ENCODE results near the gene SYNE3.

SYNE3 gene

DNA sequence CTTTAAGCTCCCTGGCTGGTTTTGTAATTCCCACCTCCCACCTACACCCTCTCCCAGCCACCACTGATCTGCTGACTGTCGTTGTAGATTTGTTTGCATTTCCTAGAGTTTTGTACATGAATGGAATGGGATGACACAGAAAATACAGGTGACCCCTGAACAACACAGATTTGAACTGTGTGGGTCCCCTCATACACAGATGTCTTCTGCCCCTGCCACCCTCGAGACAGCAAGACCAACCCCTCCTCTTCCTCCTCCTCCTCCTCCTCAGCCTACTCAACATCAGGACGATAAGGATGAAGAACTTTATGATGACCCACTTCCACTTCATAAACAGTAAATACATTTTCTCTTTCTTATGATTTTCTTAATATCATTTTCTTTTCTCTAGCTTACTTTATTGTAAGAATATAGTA lies 28.8 kb downstream of the SYNE3 start:
- no peak for DNase-seq

DNA sequence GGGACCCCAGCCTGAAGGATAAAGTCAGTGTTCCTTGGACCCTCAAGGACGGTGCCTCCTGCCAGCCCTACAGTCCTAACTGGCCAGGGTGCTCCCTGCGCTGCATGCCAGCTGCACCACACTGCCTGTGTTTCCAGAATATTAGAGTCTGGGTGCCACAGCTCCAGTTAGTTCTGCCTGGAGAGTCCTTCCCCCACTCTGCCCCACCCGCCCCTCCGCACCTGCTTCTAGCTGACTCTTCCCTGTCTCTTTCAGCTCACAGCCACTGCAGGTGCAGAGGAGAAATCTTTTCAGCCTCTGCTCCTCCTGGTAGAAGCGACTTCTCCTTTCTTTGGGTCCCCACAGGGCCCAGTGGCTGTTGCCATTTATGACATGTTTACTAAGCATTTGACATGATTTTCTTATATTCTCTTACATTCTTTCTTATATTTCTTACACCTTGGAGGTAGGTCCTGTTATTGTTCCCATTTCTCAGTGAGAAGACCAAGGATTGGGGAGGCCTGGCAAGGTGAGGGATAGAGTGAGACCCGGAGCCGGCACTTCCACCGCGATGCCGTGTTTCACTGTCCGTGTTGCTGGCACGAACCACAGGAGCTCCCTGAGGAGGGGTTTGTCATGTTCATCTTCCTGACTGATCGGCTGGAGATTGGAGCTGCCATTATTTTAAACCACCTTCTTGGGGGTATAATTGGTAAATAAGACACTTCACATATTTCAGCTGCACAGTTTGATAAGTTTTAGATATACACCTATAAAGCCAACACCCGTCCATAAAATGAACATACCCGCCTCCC lies 29.4 kb downstream of the SYNE3 start:
- DNase-seq = no peak

DNA sequence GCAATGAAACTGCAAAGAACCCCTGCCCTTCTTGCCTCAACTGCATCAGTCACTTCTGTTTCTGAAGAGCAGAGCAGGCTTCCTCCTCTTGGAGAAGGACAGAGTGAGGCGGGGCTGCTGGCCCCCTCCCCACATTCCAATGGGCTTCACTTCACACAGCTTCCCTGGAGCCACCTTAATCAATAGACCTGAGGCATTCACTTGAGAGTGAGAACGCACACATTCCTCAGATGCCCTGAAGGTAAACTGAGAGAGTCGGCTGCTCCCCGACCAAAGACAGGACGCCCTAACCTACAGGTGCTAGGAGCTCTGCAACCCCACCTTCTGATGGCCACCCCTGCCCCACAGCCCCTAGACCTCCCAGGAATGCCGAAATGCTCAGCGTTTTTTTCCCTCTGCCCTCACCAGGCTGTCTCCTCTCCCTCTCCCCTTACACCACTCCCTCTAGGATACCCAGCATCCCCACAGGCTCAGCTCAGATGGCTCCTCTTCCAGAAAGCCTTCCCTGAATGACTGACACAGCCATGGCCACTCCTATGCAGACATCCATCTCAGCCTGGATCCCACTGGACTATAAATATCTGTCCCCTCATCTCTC lies 31.1 kb downstream of the SYNE3 start:
- no peak for DNase-seq

DNA sequence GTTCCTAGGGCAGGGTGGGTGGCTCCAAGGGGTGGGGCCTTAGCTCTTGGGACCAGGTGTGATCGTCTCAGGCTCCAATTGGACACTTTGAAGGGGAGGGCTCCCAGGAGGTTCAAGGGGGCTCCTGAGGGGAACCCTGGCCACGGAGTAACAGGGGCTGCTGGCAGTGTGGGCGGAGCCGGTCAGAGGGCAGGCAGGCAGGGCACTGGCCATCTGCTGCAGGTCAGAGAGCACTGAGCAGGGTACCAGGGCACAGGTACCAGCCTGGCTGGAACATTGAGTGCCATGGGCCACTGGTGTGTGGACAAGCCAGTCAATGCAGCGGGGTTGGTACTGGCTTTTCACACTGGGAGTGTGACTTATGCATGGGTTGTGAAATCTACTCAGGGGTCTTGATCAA lies 32.2 kb downstream of the SYNE3 start:
- DNase-seq = no peak

DNA sequence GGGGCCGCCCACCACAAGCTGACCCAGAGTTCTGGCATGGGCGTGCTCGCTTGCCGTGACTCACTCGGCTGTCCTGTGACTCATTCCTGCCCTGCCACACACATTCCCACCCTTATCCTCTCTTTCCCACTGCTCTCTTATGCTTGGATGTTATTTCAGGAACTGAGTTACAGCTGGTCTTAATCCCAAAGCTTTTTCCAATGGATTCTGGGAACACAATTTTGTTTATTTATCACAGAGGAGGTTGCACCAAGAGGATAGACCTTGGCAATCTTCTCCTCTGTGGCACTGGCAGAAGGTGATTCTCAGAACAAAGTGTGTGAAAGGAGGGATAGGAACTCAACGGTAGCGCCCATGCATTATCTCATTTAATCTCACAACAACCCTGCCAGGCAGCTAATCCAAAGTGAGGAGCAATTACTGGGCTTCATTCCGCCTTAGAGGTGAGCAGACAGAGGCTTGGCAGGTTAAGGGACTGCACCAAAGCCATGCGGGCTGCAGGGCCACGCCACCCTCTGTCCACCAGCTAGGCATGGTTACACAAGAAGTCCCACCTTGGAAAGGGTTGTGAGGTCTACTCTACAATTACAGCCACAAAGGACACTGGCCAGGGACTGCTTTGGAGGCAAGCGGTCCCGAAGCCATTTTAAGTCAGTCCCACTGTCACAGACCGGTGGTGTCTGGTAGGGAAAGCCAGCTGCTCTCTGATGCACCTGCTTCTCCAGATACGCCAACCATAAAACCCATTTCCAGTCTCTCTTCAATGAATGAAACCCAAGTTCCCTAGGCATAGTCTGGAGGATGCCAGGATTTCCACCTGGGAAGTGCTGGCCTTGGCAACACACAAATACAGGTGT lies 32.9 kb downstream of the SYNE3 start:
- no peak for DNase-seq

DNA sequence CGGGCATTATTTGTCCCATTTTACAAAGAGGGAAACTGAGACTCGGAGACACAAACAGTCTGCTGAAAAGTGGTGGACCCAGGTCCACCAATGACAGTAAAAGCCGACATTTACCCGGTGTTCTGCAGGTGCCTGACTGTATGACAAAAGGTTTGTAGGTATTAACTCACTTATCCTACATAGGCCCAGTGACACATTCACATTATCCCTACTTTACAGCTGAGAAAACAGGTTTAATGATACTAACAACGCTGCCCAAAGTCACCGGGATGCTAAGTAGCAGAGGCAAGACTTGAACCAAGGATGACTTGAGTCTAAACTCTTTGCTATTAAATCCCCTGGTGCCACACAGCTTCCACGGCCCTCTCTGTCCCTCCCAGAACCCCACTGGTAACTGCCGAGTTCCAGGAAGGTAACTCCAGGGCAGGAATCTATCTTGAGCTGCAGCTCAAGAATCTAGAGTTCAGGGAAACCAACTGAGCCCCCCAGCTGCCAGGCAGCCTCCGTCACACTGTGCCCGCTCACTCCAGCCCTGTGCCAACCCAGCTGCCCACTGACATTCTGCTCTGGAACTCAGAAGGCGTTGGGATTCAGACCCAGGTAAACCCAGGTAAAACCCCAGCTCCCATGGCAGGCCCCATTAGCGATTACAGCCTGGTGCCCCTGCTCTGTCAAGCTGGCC lies 33.7 kb downstream of the SYNE3 start:
- DNase-seq = no peak

DNA sequence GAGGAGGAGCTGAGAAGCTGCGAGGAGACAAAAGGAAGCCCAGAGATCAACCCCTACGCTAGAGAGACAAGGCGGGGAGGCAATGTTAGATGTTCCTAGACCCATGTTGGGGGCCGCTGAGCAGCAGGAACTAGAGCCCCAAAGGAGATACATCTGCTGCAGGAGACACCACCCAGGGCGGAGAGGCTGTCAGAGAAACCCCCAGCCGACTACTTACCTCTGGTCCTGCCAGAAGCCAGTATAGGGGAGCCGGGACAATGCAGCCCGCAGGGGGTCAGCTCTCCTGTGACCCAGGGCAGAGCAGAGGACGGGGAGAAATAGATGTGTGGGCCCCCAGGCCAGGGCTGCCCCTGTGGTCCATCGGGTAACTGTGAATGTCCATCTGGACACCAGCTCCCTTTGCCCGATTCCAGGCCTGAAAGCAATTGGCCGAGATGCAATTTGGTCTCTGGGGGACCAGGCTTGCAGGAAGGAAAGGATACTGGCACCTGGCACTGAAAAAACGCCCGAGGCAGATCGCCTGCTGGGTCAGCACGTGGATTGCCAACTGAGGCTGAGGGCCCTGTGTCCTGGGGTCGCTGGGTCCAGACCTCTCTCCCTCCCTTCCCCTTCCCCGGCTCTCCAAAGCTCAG lies 34.9 kb downstream of the SYNE3 start:
- DNase-seq = no peak

DNA sequence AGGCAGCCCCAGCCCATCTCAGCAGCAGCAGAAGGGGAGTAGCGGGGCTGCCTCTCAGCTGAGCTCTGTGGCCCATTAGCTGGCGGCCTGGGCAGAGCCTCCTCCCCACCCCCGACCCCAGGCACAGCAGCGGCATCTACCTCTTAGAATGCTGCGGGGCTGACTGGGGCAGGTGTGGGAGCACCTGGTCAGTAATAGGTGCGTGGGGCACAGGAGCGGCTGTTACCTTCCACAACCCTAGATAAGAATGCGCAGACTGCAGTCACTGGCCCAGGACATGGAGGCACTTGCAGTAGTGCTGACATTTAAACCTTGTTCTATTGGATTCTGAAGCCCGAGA lies 35.6 kb downstream of the SYNE3 start:
- no peak for DNase-seq

DNA sequence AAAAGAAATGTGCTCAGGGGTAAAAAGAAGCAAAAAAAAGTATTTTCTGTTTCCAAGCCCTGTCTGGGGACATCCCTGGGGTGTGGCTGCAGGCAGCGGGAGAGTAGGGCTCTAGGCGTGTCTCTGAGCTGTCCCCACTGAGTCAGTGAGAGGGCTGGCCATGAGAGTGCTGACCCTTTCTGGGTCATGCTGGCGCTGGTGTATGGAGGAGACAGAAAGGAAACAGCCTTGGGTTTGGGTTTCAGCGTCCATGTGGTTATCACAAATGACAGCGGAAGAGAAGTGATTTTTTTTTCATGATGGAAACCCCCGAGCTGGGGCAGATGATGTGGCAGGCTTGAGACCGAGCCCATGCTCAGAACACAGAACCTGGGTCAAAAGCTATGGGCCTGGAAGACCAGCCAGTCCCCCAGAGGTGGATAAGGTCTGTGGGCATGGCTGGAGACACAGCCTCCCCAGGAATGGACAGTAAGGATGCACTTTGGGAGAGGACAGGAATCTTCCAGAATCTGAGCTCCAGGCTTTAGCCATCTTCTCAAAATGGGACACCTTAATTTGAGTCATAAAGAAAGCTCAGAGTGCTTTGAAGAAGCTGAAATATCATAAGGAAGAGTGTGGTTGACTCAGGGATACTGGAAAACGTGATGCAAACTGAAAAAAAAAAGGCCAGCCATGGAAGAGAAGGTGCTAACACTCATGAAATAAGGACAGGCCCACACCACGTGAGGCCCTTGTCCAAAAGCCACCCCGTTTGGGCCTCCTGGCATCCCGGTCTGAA lies 36.2 kb downstream of the SYNE3 start:
- no peak for DNase-seq

DNA sequence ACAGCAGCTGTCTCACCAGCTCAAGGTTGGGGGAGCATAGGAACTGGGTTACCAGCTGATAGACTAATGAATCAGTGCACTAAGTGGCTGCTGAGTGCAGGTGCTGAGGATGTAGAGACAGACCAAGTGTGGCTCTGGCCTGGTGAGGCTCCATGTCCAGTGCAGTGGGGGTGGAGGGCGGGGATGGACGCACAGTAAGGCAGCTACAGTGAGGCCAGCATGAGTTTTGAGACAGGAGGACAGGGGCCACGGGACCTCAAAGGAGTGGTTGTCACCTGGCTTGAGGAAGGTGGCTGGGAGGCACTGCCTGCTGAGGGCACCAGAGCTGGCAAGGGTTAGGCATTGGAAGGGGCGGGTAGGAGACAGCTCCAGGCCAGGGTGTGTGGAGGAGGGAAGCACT lies 37.0 kb downstream of the SYNE3 start:
- DNase-seq = no peak

DNA sequence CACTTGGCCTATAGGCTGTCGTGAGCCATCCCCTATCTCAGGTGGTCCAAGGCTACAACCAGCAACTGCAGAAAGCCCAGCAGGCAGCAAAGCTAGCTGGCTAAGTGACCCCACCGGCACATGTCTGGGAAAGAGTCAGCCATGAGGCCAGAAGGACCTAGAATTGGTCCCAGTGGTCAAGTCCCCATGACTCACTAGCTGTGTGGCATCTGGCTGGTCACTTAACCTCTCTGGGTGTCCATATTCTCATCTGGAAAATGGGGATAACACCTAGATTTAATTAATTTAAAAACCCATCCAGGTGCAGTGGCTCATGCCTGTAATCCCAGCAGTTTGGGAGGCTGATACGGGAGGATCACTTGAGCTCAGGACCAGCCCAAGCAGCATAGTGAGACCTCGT lies 37.6 kb downstream of the SYNE3 start:
- DNase-seq = no peak

DNA sequence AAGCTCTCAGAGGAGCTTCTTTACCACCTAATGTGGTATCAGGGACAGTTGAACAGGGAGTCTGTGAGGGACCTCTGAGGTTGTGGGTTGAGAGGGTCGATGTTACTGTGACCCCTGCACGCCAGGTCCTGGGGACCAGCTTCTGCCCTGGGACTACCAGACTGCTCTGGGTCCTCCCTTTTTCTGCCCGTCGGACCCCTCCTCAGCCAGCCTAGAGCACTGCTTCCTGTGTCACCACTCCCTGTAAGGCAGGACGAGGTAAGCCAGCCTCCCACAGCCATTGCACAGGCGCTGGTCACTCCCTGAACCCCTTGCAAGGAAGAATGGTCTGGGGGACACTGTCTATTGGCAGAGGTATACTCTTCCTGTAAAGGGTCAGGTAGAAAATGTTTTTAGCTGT lies 38.1 kb downstream of the SYNE3 start:
- no peak for DNase-seq

DNA sequence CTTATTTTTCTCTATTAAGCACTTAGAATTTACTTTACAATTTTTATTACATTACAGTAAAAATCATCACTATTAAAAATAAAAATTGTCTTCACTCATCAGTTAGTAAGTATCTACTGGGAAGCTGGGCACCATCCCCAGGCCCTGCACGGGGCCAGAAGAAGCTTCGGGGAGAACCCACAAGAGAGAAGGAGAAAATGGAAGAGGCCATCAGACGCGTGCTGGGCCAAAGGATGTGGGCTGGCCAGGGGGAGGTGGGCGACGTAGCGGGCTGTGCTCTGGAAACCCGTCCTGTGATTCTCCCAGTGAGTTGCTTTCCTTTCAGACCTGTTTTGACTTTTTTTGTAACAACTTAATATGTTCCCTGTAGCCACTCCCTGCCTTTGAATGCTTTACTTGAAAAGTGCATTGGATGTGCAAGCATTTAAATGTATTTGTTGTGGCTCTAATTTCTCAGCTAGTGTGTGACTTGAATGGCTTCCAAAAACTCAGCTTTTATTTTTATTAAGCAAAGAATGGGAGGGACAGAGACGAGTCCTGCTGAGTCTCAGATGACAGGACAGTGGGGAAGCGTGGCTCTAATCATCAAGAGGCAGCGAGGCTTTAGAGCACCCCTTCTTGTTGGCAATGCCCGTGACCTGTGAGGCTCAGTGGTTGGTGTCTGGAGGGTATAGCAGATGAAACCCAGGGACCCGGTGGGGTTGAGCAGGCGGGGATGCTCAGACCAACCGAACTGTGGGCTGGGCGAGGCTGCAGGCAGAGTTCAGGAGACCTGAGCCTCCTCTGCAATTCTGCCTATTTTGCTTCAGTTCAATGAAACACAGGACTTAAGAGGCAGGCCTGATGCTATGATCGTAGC lies 38.8 kb downstream of the SYNE3 start:
- no peak for DNase-seq

DNA sequence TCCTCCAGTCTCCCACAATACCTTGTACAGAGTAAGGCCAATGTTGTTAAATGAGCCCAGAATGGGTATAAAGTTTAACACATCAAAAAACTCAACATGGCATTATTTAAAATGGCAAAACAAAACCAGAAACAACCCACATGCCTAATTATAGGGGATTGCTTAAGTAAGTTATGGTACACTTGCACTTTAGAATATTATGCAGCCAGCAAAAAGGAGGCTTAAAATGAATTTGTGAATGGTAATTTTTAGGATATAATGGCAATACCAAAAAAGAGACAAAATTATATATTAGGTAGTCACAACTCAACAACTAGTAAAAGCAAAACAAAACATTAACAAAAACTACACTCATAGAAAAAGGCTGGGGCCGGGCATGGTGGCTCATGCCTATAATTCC lies 39.7 kb downstream of the SYNE3 start:
- no peak for DNase-seq

DNA sequence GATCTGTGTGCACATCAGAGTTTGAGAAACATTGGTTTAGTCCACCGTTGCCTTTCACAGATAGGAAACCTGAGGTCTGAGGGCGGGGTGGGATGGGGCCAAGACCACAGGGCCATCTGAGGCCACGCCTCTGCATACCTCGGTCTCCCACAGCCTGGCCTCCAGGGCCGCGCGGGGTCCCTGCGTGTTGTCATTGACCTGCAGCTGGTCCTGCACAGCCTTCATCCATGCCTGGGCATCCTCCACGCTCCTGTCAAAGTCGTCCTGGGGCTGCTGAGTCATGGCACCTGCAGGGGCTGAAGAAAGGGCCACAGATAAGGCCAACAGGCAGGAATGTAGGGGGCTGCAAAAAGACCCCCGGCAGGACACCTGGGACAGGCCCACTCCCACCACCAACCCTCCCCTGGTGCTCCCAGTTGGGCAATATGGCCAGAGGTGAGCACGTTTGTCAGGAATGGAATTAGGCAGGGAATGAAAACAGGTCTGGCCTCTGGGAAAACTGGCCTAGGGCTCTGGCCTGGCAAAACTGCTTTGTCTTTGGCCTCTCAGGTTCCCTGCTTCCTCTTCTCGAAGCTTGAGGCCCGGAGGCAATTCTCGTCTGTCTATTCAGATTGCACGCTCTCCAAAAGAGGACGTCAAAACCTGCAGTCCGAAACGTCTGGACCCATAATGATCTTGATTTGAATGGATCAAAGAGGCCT lies 40.8 kb downstream of the SYNE3 start:
- DNase-seq = no peak

DNA sequence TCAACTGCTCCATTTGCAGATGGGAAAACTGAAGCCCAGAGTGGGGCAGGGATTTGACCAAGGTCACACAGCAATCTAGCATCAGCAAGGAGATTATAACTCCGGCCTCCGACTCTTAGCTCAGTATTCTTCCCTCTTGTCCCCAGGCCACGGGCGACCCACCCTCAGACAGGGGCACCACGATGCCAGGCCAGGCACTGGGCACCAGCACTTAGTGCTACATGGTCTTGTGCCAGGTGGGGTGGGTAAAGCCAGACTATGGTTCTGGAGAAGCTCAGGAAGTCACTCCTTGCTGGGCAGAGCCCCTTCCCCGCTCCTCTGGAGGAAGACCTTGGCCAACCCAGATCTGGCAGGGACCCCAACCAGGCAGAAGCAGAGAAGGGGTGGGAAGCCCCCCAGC lies 41.5 kb downstream of the SYNE3 start:
- DNase-seq = no peak

DNA sequence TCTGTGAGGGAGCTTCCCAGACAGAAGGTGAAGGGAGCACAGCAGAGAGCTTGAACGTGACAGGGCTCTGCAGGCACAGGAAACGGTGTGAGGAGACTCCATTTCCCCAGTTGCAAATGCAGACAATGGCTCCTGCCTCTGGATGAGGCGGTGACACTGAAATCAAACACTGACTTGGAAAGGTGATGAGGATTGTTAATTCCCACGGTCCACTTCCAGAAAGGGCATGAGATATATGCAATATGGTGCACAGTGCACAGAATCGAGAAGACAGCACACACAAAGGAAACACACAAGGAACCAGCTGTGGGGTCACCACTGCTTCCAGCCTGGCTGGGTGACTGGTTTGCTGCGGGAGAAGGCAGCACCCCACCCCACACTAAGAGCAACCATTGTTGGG lies 42.0 kb downstream of the SYNE3 start:
- DNase-seq = no peak

DNA sequence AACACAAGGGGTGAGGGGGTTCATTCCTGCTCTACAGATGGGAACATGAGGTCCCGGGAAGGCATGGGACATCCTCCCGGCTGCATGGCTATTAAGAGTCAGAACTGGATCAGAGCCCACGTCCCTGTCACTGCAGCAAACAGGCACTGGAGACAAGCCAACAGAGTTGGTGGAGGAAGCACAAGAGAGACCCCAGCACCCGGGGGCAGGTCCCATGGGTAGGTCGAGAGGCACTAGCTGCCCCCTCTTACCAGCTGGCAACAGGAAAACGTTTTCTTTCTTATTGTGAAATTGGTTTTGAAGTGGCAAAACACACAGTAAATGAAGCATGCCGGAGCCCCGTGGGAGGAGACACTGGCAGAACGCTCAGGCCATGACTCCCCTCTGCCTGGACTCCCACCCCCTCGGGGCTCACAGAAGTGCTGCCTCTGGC lies 43.6 kb downstream of the SYNE3 start:
- no peak for DNase-seq

DNA sequence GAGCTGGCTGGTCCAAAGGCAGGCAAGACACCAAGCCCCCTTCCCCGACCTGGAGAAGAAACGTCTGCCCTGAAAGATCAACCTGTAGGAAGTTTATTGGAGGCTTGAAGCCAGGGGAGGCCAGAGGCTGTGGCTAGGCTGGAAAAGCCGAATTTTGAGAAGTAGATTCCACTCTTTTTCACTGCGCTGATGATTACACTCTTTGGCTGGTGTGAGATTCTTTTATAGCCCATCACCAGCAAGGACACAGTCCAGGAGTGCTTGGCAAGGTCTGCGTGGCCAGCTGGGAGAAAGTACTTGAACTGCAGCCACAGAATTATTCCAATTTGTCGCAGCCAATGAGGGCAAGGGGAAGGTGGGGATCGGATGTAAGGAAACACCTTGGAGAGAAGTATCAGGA lies 45.0 kb downstream of the SYNE3 start:
- DNase-seq = no peak

DNA sequence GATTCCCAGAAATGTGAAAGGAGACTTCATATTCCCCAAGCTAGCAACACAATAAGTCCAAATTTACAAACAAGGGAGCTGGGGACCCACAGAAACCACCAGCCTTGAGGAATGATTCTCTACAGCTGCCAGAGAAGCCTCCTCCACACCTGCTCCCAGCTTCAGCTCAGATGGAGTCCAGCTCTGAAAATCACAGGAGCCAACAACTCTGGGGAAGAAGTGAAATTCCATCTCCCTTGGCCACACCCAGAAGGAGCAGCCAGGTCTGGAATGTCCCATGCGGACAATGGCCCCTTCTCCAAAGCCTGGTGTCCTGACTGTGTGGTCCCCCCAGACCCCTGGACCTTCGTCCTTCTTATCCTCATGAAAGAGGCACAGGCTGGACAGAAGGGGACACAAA lies 45.4 kb downstream of the SYNE3 start:
- no peak for DNase-seq

DNA sequence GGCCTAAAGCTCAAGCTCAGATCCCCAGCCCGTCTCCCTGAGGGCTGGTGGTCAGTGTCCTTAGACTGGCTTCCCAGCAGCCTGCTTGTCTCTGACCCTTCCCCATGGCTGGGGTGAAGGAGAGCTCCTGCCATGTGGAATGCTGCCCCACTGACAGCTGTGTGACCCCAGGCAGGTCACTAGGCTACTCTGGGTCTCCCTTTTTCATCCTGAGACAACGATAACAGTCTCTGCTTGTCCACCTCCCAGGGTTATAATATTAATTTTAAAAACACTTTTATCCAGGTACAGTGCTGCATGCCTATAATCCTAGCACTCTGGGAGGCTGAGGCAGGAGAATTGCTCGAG lies 47.3 kb downstream of the SYNE3 start:
- DNase-seq = no peak

All from NCI-H1417 treated with DMSO at 0.1 percent for 48 hours (cell line).